ENCODE results near the gene THUMPD2.

THUMPD2 gene

DNA sequence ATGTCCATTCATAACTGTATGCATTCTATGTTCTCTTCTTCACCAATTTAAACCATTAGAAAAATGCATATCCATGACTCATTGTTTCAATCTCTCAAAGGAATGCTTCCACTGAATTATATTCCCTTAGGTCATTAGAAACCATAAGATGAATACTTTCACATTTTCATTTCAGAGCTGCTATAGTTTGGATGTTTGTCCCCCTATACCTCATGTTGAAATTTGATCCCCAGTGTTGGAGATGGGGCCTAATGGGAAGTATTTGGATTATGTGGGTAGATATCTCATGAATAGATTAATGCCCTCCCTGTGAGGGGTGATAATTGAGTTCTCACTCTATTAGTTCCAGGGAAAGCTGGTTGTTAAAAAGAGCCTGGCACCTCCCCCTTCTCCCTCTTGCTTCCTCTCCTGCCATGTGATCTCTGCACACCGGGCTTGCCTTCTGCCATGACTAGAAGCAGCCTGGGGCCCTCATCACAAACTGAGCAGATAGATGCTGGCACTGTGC is 35.7 kb downstream of the THUMPD2 start:
- DNase-seq = peak; percentile 87

DNA sequence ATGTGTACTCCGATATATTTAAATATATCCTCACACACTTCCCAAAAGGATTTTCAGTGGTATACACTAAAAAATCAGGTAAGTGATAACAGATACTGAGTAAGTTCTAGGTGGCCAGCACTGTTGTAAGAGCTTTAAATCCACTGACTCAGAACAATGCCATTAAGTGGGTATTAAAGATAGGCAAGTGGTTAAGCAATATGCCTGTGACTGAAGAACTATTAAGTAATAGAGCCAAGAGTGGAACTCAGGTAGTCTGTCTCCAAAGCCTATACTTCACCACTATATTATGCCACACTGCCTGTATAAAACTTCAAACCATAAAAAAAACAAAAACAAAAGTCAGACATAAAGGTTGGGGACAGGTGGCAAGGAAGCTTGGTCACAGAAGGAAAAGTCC is 37.2 kb downstream of the THUMPD2 start:
- no peak for DNase-seq

DNA sequence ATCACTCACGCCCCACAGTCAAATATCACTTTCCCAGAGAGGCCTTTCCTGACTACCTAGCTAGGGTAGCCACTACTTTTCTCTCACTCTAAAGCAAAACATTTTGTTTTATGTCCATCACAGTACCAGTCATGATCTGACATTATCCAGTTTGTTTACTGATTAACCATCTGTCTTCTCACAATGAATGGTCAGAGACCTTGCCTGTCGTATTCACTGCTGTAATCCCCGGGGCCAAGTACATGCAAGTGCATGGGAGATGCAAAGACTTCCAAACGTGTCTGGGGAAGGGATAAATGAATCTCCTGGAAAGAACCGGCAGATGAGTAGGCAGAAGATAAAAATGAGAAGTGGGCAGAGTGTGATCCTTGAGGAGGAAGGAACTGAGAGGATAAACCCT is 39.7 kb downstream of the THUMPD2 start:
- no peak for DNase-seq

- peak; percentile 81 for DNase-seq
These were observed 40.1 kb downstream of the THUMPD2 start for GRCh38 chr2:39738936-39739335.

- DNase-seq = peak; percentile 89
These were observed 41.4 kb downstream of the THUMPD2 start for GRCh38 chr2:39737661-39738060.

DNA sequence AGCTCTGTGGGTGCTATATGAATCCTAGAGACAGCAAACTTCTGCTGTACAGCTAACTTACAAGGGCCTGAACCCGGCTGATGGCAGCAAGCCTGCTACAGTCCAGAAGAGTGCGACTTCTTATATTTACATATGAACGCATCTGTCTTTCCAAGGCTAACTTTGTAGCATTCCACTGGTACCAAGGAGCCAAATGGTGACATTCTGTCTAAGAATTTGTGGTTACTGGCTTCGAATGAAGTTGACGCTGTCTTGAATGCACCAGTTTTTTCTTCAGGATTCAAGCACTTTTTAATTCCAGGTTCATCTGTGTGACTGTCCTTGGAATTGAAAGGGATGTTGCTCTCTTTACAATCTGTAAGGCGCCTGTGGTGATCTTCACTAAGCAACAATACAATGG is 42.4 kb downstream of the THUMPD2 start:
- peak; percentile 95 for DNase-seq

- no peak for DNase-seq
These were observed 43.4 kb downstream of the THUMPD2 start for GRCh38 chr2:39735648-39736047.

DNA sequence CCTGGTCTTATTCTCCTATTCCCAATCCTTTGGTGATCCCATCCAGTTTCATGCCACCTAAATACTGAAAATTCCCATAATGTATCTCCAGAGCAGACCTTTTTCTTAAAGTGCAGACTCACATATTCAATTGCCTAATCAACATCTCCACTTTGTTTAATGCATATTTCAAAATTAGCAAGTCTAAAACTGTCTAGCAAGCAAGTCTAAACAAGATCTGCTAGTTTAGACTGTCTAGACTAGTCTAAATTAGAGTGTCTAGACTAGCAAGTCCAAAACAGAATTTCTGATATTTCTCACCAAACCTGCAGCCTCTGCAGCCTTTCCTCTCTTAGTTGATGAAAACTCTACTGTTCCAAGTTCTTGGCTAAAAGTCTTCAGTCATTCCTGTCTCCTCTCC is 44.6 kb downstream of the THUMPD2 start:
- peak; percentile 31 for DNase-seq

DNA sequence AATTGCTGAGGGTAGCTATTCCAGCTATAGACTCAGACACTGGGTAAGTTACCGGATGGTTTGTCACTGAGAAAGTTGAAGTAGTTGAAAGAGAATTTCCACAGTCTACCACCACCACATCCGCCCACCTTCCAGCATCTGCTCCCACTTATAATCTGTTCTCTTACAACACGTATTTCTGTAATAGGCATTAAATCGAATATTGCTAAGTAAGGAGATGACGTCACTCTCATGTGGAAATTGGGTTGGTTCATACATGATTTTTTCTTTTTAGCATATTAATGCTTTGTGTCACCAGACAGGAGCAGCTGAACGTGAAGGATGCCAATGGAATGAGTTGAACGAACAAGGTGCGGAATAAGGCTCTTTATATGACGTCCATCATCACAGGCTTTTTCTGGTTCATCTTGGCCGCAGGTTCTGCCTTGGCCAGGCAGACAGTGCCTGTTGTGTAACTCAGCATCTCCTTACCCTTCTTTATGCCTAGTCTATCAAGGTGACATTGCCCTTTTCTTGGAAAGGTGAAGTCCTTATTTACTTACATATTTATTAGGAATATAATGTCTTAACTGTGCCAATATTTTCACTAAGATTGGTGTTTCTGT is 45.9 kb downstream of the THUMPD2 start:
- DNase-seq = peak; percentile 59

DNA sequence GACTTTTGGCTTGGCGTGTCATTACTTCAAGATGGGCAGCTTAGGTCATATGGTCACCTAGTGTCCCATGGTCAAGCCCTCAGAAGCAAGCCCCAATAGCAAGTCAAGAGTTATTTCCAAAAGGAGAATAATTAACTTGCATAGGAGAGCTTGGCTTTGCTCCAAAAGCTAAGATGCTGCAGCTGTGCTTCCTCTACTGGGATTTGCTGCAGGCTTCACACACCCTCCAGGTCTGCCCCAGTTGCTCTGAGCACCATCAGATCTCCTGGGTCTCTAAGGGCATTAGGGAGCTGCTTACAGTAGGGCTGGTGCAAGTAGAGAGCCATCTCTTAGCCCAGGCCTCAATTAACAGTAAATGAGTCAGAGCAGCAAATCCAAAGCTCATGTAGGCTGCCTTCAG is 46.6 kb downstream of the THUMPD2 start:
- peak; percentile 12 for DNase-seq

- no peak for DNase-seq
These were observed 47.5 kb downstream of the THUMPD2 start for GRCh38 chr2:39731546-39731945.

- peak; percentile 15 for DNase-seq
These were observed 48.3 kb downstream of the THUMPD2 start for GRCh38 chr2:39730685-39731302.

DNA sequence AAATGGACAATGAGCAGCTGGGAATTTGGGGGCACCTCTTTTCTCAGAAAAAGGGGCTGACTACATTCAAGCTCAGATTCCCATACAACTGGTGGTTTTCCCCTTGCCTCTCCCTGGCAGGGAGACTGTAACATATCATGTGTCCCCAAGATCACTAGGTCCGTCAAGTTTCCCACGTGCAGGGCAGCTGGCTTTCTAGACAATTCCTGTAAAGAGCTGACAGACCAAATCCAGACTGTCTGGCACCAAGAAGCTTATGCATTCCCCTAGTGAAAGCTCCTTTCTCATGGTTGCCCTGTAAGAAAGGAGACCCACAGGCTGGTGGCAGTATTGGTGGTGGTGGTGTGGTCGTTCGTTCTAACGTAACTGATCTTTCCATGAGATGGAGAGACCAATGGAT is 48.8 kb downstream of the THUMPD2 start:
- no peak for DNase-seq

DNA sequence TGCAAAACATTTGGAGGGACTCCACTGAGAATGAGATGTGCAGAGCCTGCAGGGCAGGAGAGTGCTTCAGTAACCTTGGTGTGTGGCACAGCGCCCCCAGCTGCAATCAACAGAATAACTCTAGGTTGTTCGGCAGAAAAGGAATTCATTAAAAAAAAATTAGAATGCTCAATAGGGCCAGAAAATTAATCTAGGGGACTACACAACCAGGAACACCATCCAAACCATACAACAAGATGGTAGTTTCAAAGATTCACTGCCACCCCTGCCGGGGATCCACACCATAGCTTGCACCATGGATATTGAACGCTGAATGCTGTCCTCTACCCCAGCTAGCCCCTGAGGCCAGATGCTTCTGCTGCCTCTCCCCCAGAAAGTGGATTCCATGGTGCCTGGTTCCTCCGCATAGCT is 50.1 kb downstream of the THUMPD2 start:
- peak; percentile 50 for DNase-seq

- DNase-seq = peak; percentile 33
These were observed 51.0 kb downstream of the THUMPD2 start for GRCh38 chr2:39728085-39728484.

DNA sequence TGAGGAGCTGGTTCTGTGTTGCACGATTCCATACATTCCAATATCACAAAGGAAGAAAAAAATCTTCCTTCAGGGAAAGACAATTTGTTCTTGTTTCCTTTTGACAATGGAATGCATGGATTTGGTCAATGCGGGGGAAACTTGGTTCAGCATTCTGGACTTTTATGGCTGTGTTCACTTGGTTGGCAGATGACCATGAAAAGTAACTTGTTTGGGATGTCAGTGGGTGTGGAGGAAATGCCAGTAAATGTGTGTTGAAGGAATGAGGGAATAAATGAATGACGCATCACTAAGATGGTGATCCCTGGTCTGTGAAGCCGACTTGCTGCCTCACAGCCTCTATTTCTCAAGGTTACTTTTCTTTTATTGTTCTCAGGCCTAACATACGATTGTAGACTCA is 53.7 kb downstream of the THUMPD2 start:
- peak; percentile 85 for DNase-seq

DNA sequence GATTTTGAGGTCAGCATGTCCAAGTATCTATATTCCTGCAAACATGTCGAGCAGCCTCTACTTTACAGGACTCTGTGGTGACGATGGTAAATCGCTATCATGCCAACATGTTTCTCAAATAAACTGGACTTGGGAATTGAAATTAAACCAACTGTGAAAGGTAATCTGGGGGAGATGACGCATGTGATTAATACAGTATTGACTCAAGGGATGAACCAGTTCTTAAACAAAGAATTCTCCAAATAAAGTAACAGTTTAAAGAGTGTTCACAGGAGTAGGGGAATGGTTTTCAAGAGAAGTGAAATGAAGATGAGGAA is 54.3 kb downstream of the THUMPD2 start:
- DNase-seq = peak; percentile 13

- peak; percentile 69 for DNase-seq
These were observed 54.9 kb downstream of the THUMPD2 start for GRCh38 chr2:39723946-39724827.

DNA sequence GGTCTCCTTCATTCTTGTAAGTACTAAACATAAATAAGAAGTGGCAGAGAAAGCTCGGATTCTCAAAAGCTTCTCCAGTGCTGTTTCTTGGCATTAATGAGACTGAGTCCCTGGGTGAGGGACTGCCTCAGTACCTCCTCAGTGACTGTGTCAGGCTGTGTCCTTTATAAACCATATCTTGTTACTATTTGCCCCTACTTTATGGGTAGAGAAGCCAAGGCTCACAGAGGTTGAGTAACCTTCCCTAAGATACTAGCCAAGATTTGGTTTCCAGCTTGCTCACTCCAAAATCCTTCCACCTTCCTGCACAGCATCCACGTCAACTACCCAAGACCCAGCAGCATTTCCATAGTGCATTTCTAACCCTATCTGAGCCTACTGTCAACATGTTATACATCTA is 55.6 kb downstream of the THUMPD2 start:
- no peak for DNase-seq

DNA sequence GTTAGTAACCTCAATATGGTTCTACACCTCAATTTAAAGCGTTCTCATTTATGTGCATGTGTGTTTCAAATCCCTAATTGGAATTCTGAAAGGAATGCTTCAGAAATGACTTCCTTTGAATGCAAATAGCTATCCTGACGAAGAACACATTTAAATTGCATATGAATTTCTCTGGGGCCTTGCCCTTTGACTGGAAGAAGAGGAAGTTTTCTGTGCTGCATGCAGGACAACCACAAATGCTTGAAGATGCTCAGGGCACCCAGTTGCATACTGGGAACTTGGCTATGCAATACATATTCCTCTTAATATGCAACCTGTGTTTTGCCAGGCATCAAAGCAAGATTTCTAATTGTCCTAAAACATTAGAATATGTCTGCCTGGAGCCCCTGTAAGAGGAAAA is 58.1 kb downstream of the THUMPD2 start:
- no peak for DNase-seq

- no peak for DNase-seq
These were observed 59.7 kb downstream of the THUMPD2 start for GRCh38 chr2:39719317-39719716.

GRCh38 chr2:39718483-39718882 is 60.6 kb downstream of the THUMPD2 start:
- DNase-seq = no peak

- DNase-seq = no peak
These were observed 62.0 kb downstream of the THUMPD2 start for GRCh38 chr2:39717067-39717466.

DNA sequence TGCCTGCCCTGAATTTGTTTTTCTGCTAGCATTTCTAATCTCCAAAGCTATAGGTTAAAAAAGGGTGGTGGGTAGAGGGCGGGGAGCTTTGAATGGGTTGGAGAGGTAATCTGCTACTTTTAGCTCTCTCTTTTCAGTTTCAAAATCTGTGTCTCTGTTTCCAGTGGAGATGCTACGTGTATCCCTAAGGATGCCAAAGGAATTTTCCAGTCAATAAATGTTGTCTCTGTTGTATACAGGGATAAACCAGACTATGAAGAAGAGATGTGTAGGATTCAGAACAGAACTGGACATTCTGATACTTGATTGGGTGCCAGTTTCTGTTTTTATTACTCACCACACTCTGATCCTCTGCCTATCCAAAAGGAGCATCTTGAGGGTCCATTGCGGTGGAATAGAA is 63.2 kb downstream of the THUMPD2 start:
- DNase-seq = no peak
